ENCODE results near the gene IMMP2L. TPM values are rescaled to one million over a fixed set of nuclear protein-coding genes. Genes with fewer than 3 reads are reported as not detected.

The IMMP2L gene
- total RNA-seq, 1 experiment from 2014 or later, result 8.6 TPM

- no peak for DNase-seq
- H3K4me1 ChIP-seq (ENCODE audit: insufficient read depth, low read length), result peaks cover 24% of the 10 kb centered on the region
- H2AFZ ChIP-seq (ENCODE audit: low read length), result no peak overlapping the region
- no peaks in the 10 kb centered on the region for H3K9me3 ChIP-seq (ENCODE audit: low read length)
- POLR2A ChIA-PET (ENCODE audit: unreplicated experiment), result no interaction called here
- no peak for ATAC-seq
- no peak overlapping the region for H3K27ac ChIP-seq (ENCODE audit: low read length)
- H4K20me1 ChIP-seq (ENCODE audit: low read length), result no peaks in the 10 kb centered on the region
- no peaks in the 10 kb centered on the region; the same call in 1 of the 2 replicates for H3K9me2 ChIP-seq (replicated peaks; ENCODE audit: low read length)
- no peak overlapping the region for H3K4me2 ChIP-seq (ENCODE audit: low read length)
- CTCF ChIA-PET, result no interaction called here
- intact Hi-C loops (cut with micrococcal nuclease), result no loop called here
- H3K27me3 ChIP-seq (ENCODE audit: low read length), result no peaks in the 10 kb centered on the region
- H3F3A ChIP-seq (ENCODE audit: low read length, unreplicated experiment), result no peaks in the 10 kb centered on the region
- H3K36me3 ChIP-seq (ENCODE audit: low read depth, low read length), result no peaks in the 10 kb centered on the region
- BruUV-seq (replicated peaks), result no TSS peak
- H3K79me2 ChIP-seq (ENCODE audit: low read length), result no peaks in the 10 kb centered on the region
- H3K4me3 ChIP-seq (ENCODE audit: low read length), result no peak overlapping the region
- TF ChIP-seq EZH2 (IDR thresholded peaks at IDR 0.05; ENCODE audit: low read length, unreplicated experiment) (no peak), CTCF (conservative IDR thresholded peaks at IDR 0.05; ENCODE audit: low read depth, low read length) (no peak), EZH2phosphoT487 (IDR thresholded peaks at IDR 0.05; ENCODE audit: borderline replicate concordance, low read length) (no peak)
- H3K9ac ChIP-seq (ENCODE audit: low read length), result no peak overlapping the region
These were observed 551.5 kb downstream of the IMMP2L start for GRCh38 chr7:111010798-111011197.

- TF ChIP-seq CTCF (conservative IDR thresholded peaks at IDR 0.05; ENCODE audit: low read depth, low read length), result no peak
- no peak for TF ChIP-seq EZH2 (IDR thresholded peaks at IDR 0.05; ENCODE audit: low read length, unreplicated experiment)
- no peak for TF ChIP-seq EZH2phosphoT487 (IDR thresholded peaks at IDR 0.05; ENCODE audit: borderline replicate concordance, low read length)
- Histone ChIP-seq H3K27me3 (ENCODE audit: low read length) (no peaks in the 10 kb centered on the region), H3K27ac (ENCODE audit: low read length) (no peak overlapping the region), H3K79me2 (ENCODE audit: low read length) (no peaks in the 10 kb centered on the region), H3K4me2 (ENCODE audit: low read length) (no peak overlapping the region), H3K4me1 (ENCODE audit: insufficient read depth, low read length) (peaks cover 24% of the 10 kb centered on the region), H3K36me3 (ENCODE audit: low read depth, low read length) (no peaks in the 10 kb centered on the region), H3K4me3 (ENCODE audit: low read length) (no peak overlapping the region), H3K9me3 (ENCODE audit: low read length) (no peaks in the 10 kb centered on the region), H2AFZ (ENCODE audit: low read length) (no peak overlapping the region), H3K9me2 (replicated peaks; ENCODE audit: low read length) (no peaks in the 10 kb centered on the region; the same call in 1 of the 2 replicates), H3F3A (ENCODE audit: low read length, unreplicated experiment) (no peaks in the 10 kb centered on the region), H3K9ac (ENCODE audit: low read length) (no peak overlapping the region), H4K20me1 (ENCODE audit: low read length) (no peaks in the 10 kb centered on the region)
- intact Hi-C loops (cut with micrococcal nuclease), result no loop called here
- no TSS peak for BruUV-seq (replicated peaks)
- POLR2A ChIA-PET (ENCODE audit: unreplicated experiment), result no interaction called here
- CTCF ChIA-PET, result no interaction called here
- ATAC-seq, result no peak
- no peak for DNase-seq
These were observed 552.7 kb downstream of the IMMP2L start for GRCh38 chr7:111009526-111010040.

DNA sequence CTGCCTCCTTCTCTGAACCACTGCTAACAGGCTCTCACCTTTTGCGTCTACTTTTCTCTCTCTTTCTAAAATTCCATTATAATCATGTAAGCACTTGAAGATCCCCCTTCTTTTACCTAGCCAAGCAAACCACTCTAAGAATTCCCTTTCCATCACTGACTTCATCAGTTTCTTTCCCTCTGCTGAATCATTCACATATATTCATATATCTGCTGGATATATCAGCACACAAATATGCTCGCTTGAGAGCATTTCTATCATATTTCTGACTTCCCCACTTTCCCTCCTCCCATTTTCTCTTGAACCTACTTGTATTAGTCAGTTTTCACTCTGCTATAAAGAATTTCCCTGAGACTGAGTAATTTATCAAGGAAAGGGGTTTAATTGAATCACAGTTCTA, 555.6 kb downstream of the IMMP2L start:
- H2AFZ ChIP-seq (ENCODE audit: low read length), result no peak overlapping the region
- ATAC-seq, result no peak
- DNase-seq, result no peak
- H3K36me3 ChIP-seq (ENCODE audit: low read depth, low read length), result no peaks in the 10 kb centered on the region
- TF ChIP-seq EZH2phosphoT487 (IDR thresholded peaks at IDR 0.05; ENCODE audit: borderline replicate concordance, low read length) (no peak), EZH2 (IDR thresholded peaks at IDR 0.05; ENCODE audit: low read length, unreplicated experiment) (no peak), CTCF (conservative IDR thresholded peaks at IDR 0.05; ENCODE audit: low read depth, low read length) (no peak)
- no peak overlapping the region for H3K4me3 ChIP-seq (ENCODE audit: low read length)
- intact Hi-C loops (cut with micrococcal nuclease), result no loop called here
- H3F3A ChIP-seq (ENCODE audit: low read length, unreplicated experiment), result no peaks in the 10 kb centered on the region
- ChIA-PET CTCF (no interaction called here), POLR2A (ENCODE audit: unreplicated experiment) (no interaction called here)
- H3K4me1 ChIP-seq (ENCODE audit: insufficient read depth, low read length), result peaks cover 9% of the 10 kb centered on the region
- no peaks in the 10 kb centered on the region for H4K20me1 ChIP-seq (ENCODE audit: low read length)
- no peaks in the 10 kb centered on the region for H3K79me2 ChIP-seq (ENCODE audit: low read length)
- H3K27ac ChIP-seq (ENCODE audit: low read length), result no peak overlapping the region
- BruUV-seq (replicated peaks), result no TSS peak
- no peak overlapping the region for H3K4me2 ChIP-seq (ENCODE audit: low read length)
- no peaks in the 10 kb centered on the region; the same call in 1 of the 2 replicates for H3K9me2 ChIP-seq (replicated peaks; ENCODE audit: low read length)
- no peak overlapping the region for H3K9ac ChIP-seq (ENCODE audit: low read length)
- H3K9me3 ChIP-seq (ENCODE audit: low read length), result no peaks in the 10 kb centered on the region
- H3K27me3 ChIP-seq (ENCODE audit: low read length), result no peaks in the 10 kb centered on the region
